Coronary artery (tissue), 2 donors: ENCODE results near the gene NLRP6.
"Not testable (repeated sequence)": the region's sequence is repeated elsewhere in the genome, so short reads cannot be mapped to it uniquely, and the experiment has no call there.

Experiments used
- DNase-seq: peaks from one replicate; pipeline ENCODE4 v3.0.0-alpha.2; 2017; ENCODE audit warnings: low spot score
- H3K27ac ChIP-seq, 2 donors: fragments of 200-600 bp; sonication (generic); one replicate each; pipeline ENCODE4 v1.5.1; 2016 to 2019
- H3K4me3 ChIP-seq: fragments of 200-600 bp; sonication (generic); 2 replicates; pipeline ENCODE4 v1.5.1; 2016; ENCODE audit warnings: mild to moderate bottlenecking, moderate library complexity
- TF ChIP-seq, protein P1 (sequence below): fragments of 200-600 bp; sonication (generic); IDR thresholded peaks from one replicate; pipeline ENCODE4 v1.5.1; 2019; ENCODE audit warnings: antibody characterized with exemption

Gene NLRP6

DNA sequence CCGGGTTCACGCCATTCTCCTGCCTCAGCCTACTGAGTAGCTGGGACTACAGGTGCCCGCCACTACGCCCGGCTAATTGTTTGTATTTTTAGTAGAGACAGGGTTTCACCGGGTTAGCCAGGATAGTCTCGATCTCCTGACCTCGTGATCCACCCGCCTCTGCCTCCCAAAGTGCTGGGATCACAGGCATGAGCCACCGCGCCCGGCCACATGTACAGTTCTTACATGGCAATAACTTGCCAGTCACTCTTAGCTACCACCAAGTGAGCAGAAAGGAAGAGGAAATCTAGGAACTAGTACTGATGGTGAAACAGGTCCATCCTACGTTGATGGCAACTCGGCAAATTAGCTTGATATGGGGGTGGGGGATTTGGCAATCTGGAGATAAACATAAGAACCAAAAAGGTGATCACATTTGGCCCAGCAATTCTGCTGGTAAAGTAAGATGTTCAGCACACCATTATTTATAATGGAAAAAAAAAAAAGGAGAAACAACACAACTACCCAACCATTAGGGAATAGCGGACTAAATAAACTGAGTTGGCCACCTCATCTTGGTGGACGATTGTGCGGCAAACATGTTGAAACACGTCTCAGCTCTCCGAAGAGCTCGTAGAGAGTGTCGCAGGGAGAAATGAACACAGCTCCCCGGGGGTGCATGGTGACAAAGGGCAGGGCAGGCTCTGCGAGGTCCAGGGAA is 5.3 kb downstream of the NLRP6 start:
- DNase-seq: no peak
- H3K27ac ChIP-seq: no peak overlapping the region
- H3K4me3 ChIP-seq: no peak overlapping the region
- TF ChIP-seq, protein P1, sequence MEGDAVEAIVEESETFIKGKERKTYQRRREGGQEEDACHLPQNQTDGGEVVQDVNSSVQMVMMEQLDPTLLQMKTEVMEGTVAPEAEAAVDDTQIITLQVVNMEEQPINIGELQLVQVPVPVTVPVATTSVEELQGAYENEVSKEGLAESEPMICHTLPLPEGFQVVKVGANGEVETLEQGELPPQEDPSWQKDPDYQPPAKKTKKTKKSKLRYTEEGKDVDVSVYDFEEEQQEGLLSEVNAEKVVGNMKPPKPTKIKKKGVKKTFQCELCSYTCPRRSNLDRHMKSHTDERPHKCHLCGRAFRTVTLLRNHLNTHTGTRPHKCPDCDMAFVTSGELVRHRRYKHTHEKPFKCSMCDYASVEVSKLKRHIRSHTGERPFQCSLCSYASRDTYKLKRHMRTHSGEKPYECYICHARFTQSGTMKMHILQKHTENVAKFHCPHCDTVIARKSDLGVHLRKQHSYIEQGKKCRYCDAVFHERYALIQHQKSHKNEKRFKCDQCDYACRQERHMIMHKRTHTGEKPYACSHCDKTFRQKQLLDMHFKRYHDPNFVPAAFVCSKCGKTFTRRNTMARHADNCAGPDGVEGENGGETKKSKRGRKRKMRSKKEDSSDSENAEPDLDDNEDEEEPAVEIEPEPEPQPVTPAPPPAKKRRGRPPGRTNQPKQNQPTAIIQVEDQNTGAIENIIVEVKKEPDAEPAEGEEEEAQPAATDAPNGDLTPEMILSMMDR: no peak

DNA sequence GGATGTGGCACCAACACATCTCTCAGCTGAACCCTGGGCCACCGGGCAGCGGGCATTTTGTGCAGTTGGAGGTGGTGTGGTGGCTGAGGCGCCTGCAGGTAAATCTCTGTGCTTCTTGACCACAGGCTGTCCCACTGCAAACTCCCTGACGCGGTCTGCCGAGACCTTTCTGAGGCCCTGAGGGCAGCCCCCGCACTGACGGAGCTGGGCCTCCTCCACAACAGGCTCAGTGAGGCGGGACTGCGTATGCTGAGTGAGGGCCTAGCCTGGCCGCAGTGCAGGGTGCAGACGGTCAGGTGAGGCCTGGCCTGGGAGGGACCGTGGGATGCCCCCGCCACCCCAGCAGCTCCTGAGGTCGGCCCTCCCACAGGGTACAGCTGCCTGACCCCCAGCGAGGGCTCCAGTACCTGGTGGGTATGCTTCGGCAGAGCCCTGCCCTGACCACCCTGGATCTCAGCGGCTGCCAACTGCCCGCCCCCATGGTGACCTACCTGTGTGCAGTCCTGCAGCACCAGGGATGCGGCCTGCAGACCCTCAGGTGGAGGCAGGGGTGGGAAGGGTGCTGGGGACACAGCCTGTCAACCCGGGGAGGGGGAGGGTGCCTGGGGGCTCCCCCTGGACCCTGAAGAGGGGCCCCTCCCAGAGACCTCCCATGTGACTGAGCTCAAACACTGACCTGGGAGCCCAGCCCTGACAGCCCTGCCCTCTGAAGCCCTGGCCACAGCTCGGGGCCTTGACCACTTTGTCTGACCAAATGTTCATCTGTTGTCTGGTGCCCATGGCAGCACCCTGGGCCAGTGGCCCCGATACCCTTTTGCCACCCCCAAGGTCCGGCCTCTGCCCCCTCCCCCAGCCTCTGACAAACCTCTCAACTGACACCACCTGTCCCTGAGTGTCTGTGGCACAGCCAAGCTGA is 6.2 kb downstream of the NLRP6 start:
- peak; percentile 68 for DNase-seq
- Histone ChIP-seq H3K4me3 (no peak overlapping the region), H3K27ac (no peak overlapping the region)
- TF ChIP-seq, protein P1: no peak

DNA sequence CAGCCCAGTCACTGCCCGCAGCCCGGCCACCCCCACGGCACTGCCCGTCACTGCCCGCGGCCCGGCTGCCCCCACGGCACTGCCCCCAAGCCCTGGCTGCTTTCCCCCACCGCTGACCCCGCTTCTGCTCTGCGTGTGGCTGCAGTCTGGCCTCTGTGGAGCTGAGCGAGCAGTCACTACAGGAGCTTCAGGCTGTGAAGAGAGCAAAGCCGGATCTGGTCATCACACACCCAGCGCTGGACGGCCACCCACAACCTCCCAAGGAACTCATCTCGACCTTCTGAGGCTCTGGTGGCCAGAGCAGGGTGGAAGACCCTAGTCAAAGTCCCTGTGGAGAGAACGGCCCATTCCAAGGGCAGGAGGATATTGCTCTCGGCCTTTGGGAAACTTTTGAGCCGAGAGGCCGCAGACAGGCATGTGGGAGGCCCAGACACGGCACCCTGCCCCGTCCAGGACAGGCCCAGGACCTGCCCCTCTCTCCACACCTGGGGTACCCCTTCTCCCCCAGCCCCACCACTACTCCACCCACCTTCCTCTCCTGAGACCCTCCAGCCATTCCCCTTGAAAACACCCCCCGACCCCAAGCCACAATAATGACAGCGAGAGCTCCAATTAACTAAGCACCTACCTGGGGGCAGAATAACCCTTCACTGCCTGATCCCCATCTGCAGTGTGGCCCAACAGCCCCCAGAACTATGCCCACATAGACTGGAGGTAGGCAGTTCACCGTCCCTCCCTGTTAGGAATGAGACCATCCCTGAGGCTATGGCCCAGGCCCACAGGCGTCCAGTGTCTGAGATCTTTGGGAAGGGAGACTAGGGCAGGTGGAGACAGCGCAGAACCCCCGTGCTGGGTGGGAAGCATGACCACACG is 7.0 kb downstream of the NLRP6 start:
- Histone ChIP-seq H3K4me3 (no peak overlapping the region), H3K27ac (no peak overlapping the region)
- TF ChIP-seq, protein P1: no peak
- no peak for DNase-seq

DNA sequence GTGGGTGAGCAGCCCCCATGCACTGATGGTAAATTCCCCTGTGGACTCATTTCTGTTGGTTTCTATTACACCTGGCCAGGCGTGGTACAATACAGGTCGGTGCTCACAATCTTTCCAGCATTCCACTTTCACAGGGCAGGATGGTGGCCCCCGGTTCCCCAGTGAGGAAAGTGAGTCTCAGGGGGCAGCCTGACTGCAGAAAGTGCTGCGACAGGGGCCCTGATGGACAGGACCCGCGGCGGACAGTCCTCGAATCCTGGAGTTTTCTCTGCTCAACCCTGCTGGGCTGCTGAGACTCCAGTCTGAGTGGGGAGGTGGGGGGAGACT is 7.7 kb downstream of the NLRP6 start:
- no peak for DNase-seq
- Histone ChIP-seq H3K27ac (no peak overlapping the region), H3K4me3 (no peak overlapping the region)
- TF ChIP-seq, protein P1: no peak

DNA sequence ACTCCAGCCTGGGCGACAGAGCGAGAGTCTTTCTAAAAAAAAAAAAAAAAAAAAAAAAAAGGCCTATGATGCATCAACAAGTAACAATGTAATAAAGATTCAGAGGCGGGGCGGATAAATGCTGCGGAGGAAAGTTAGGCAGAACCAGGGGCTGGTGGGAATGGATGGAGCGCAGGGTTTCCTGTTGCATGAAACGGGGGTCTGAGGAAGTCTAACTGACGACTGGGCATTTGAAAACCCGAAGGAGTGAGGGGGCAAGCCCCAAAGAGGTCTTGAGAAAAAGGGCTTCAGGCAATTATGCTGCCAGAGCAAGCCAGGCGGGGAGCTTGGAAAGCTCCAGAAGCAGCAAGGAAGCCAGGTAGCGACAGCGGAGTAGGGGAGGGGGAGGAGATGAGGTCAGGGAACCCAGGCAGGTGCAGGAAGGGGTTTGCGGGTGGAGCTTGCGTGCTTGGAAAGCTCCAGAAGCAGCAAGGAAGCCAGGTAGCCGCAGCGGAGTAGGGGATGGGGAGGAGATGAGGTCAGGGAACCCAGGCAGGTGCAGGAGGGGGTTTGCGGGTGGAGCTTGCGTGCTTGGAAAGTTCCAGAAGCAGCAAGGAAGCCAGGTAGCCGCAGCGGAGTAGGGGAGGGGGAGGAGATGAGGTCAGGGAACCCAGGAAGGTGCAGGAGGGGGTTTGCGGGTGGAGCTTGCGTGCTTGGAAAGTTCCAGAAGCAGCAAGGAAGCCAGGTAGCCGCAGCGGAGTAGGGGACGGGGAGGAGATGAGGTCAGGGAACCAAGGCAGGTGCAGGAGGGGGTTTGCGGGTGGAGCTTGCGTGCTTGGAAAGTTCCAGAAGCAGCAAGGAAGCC is 9.0 kb downstream of the NLRP6 start:
- DNase-seq: peak; percentile 67
- H3K27ac ChIP-seq, H3K4me3 ChIP-seq: not testable (repeated sequence)

DNA sequence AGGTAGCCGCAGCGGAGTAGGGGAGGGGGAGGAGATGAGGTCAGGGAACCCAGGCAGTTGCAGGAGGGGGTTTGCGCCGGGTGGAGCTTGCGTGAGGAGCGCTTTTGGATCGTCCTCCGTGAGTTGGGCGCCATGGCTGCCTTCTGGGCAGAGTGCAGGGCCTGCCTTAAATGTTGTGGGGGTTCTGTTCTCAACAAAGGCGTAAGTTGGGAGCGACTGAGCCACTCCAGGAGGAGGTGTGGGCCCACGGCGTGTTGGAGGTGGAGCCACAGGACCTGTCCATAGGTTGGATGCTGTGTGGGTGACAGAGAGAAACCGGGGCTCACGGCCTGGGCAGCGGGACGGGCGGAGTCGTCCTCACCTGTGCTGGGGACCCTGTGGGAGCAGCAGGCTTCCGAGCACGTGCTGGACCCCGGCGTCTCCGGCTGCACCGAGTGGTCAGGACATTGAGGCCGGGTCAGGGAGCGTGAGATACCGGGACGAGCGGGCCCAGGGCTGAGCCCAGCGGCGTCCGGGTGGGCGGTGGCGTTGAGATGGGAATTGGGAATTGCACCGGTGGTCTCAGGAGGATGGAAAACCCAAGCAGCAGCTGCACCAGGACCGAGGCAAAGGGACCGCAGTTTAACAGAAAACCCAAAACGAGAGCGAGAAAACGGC is 9.7 kb downstream of the NLRP6 start:
- TF ChIP-seq, protein P1: no peak

More for the DNA sequence above, 9.7 kb downstream of the NLRP6 start:
- Histone ChIP-seq H3K27ac (no peak overlapping the region), H3K4me3 (peak overlapping the region; percentile 73)
- DNase-seq: peak; percentile 78
